H1 (cell line): ENCODE results near the gene TMEM108.

Source experiments
- BRCA1 ChIP-seq: IDR thresholded peaks from 2 replicates; pipeline ENCODE4 v1.6.1; 2012; ENCODE audit warnings: low read depth, low read length, improper control_type of control experiment
- E2F6 ChIP-seq: IDR thresholded peaks from 2 replicates; pipeline ENCODE4 v1.6.1; 2012; ENCODE audit warnings: inconsistent platforms
- EP300 ChIP-seq, 2 experiments: IDR thresholded peaks; 1 replicate in 1 of 2; 2 replicates in 1 of 2; pipeline ENCODE4 v1.6.1; 2011 to 2012; ENCODE audit warnings: low read depth in 2 of 2, low read length in 2 of 2, mild to moderate bottlenecking in 2 of 2, borderline replicate concordance in 1 of 2, inconsistent platforms in 1 of 2, moderate library complexity in 1 of 2
- EZH2 ChIP-seq: fragments of 200-600 bp; sonication (generic); IDR thresholded peaks from 2 replicates; pipeline ENCODE4 v1.7.1; 2012; ENCODE audit warnings: low read depth, mild to moderate bottlenecking, moderate library complexity, low read length, inconsistent platforms; ENCODE audit not compliant: severe bottlenecking
- GABPA ChIP-seq: IDR thresholded peaks from 2 replicates; pipeline ENCODE4 v1.6.1; 2011; ENCODE audit warnings: mild to moderate bottlenecking, low read length, moderate library complexity, borderline replicate concordance; ENCODE audit not compliant: insufficient read depth
- GTF2F1 ChIP-seq: IDR thresholded peaks from 2 replicates; pipeline ENCODE4 v1.6.1; 2012; ENCODE audit warnings: low read depth, low read length, improper control_type of control experiment, borderline replicate concordance
- POLR2A ChIP-seq, 2 experiments: IDR thresholded peaks; 1 replicate in 1 of 2; 2 replicates in 1 of 2; pipeline ENCODE4 v1.6.1; 2011; ENCODE audit warnings: low read depth in 2 of 2, low read length in 2 of 2, mild to moderate bottlenecking in 2 of 2; ENCODE audit errors: control extremely low read depth in 1 of 2
- POLR2AphosphoS5 ChIP-seq: IDR thresholded peaks from 2 replicates; pipeline ENCODE4 v1.6.1; 2011; ENCODE audit warnings: low read depth, low read length
- TEAD4 ChIP-seq: IDR thresholded peaks from 2 replicates; pipeline ENCODE4 v1.6.1; 2012; ENCODE audit warnings: low read depth, low read length, inconsistent platforms, mixed read lengths
- ZNF274 ChIP-seq: IDR thresholded peaks from 2 replicates; pipeline ENCODE4 v1.7.0; 2012; ENCODE audit warnings: low read length, borderline replicate concordance; ENCODE audit errors: extremely low read depth
- TF ChIP-seq, protein P1 (sequence below), 3 experiments: IDR thresholded peaks; 1 replicate in 2 of 3; 2 replicates in 1 of 3; pipeline versions ENCODE4 v1.5.1 to v1.6.1; 2011; ENCODE audit warnings: low read length in 3 of 3, mild to moderate bottlenecking in 3 of 3, inconsistent platforms in 2 of 3, low read depth in 1 of 3, moderate library complexity in 1 of 3; ENCODE audit not compliant: insufficient read depth in 1 of 3; ENCODE audit errors: control extremely low read depth in 1 of 3

DNA sequence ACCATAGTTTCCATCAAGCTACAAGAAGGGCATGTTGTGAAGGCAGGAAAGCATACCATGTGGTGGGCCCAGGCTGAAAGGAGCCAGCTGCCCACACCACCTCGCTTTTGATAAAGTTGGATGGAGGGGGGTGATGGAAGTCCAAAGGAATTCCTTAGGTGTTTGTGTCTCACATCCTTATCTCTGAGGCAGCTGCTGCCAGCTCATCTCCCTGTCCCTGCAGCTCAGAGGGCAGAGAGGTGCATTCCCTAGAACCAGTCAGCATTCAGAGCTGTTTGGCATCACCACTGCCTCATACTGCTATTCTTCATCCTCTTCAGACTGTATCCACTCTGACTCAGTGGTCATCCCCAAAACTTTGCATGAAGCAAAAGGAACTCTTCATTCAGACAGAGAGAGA, 220.2 kb downstream of the TMEM108 start:
- TF ChIP-seq, protein P1, sequence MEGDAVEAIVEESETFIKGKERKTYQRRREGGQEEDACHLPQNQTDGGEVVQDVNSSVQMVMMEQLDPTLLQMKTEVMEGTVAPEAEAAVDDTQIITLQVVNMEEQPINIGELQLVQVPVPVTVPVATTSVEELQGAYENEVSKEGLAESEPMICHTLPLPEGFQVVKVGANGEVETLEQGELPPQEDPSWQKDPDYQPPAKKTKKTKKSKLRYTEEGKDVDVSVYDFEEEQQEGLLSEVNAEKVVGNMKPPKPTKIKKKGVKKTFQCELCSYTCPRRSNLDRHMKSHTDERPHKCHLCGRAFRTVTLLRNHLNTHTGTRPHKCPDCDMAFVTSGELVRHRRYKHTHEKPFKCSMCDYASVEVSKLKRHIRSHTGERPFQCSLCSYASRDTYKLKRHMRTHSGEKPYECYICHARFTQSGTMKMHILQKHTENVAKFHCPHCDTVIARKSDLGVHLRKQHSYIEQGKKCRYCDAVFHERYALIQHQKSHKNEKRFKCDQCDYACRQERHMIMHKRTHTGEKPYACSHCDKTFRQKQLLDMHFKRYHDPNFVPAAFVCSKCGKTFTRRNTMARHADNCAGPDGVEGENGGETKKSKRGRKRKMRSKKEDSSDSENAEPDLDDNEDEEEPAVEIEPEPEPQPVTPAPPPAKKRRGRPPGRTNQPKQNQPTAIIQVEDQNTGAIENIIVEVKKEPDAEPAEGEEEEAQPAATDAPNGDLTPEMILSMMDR (IDR thresholded peaks at IDR 0.05; ENCODE audit: control extremely low read depth in 1 of 3, insufficient read depth in 1 of 3, low read depth in 1 of 3, low read length in 3 of 3) = no peak
- no peak for TF ChIP-seq BRCA1
- no peak for TF ChIP-seq TEAD4
- TF ChIP-seq POLR2A (IDR thresholded peaks at IDR 0.05; ENCODE audit: control extremely low read depth in 1 of 2, low read depth in 2 of 2, low read length in 2 of 2) = no peak
- no peak for TF ChIP-seq EZH2
- no peak for TF ChIP-seq EP300 (IDR thresholded peaks at IDR 0.05; ENCODE audit: borderline replicate concordance in 1 of 2, low read depth in 2 of 2, low read length in 2 of 2)
- no peak for TF ChIP-seq POLR2AphosphoS5
- no peak for TF ChIP-seq GTF2F1
- TF ChIP-seq ZNF274 = no peak
- no peak for TF ChIP-seq E2F6
- TF ChIP-seq GABPA = no peak
